HepG2 (cell line): ENCODE results near the gene SERPINI1. TPM values are rescaled to one million over a fixed set of nuclear protein-coding genes. Genes with fewer than 3 reads are reported as not detected.
A peak's percentile ranks its signal among the peaks of the same experiment; 100 is the strongest.

Experiments
- AHR ChIP-seq: IDR thresholded peaks from 2 replicates; pipeline ENCODE4 v1.6.1; 2018; ENCODE audit warnings: missing genetic modification reagents, missing compliant biosample characterization
- CCDC6 ChIP-seq: sonication (generic); formaldehyde crosslinking; IDR thresholded peaks from 2 replicates; pipeline ENCODE4 v1.8.1; 2022; ENCODE audit warnings: mild to moderate bottlenecking, missing genetic modification reagents, moderate library complexity
- DR1 ChIP-seq: sonication (generic); formaldehyde crosslinking; IDR thresholded peaks from 2 replicates; pipeline ENCODE4 v1.8.0; 2021; ENCODE audit warnings: mild to moderate bottlenecking, missing genetic modification reagents, inconsistent platforms
- SKI ChIP-seq: fragments of 450-650 bp; IDR thresholded peaks from one replicate; pipeline ENCODE4 v1.6.1; 2018; ENCODE audit warnings: mild to moderate bottlenecking; ENCODE audit not compliant: partially characterized antibody
- SMARCE1 ChIP-seq: fragments of 450-650 bp; IDR thresholded peaks from 2 replicates; pipeline ENCODE4 v1.6.1; 2017; ENCODE audit warnings: borderline replicate concordance
- ZC3H4 ChIP-seq: sonication (generic); formaldehyde crosslinking; IDR thresholded peaks from 2 replicates; pipeline ENCODE4 v1.4.0; 2020; ENCODE audit warnings: missing genetic modification reagents, borderline replicate concordance
- ZKSCAN8 ChIP-seq: IDR thresholded peaks from 2 replicates; pipeline ENCODE4 v1.6.1; 2016; ENCODE audit warnings: borderline replicate concordance, missing genetic modification reagents, missing compliant biosample characterization
- ZNF101 ChIP-seq: sonication (generic); formaldehyde crosslinking; IDR thresholded peaks from 2 replicates; pipeline ENCODE4 v1.4.0; 2020; ENCODE audit warnings: mild to moderate bottlenecking, low read depth, missing genetic modification reagents, borderline replicate concordance
- ZNF431 ChIP-seq: sonication (generic); formaldehyde crosslinking; IDR thresholded peaks from 2 replicates; pipeline ENCODE4 v1.9.0; 2022; ENCODE audit warnings: missing genetic modification reagents, low read depth, mild to moderate bottlenecking, borderline replicate concordance
- ZNF44 ChIP-seq: sonication (generic); formaldehyde crosslinking; IDR thresholded peaks from 2 replicates; pipeline ENCODE4 v1.5.1; 2020; ENCODE audit warnings: mild to moderate bottlenecking, missing genetic modification reagents
- ZNF747 ChIP-seq: sonication (generic); formaldehyde crosslinking; IDR thresholded peaks from 2 replicates; pipeline ENCODE4 v1.8.1; 2023; ENCODE audit warnings: missing genetic modification reagents, mild to moderate bottlenecking, borderline replicate concordance
- ZNF841 ChIP-seq: sonication (generic); formaldehyde crosslinking; IDR thresholded peaks from 2 replicates; pipeline ENCODE4 v1.8.1; 2023; ENCODE audit warnings: missing genetic modification reagents, borderline replicate concordance
- polyA plus RNA-seq, 8 experiments: library from polyadenylated mRNA; depleted of rRNA in 3 of 8; stranded (reverse) in 7 of 8; unstranded in 1 of 8; fragments of >200 nt; fragmentation: Illumina TruSeq in 4 of 8; extraction: Trizol in 4 of 8; gene quantifications; 2 replicates each; pipeline versions ENCODE4 v1.2.1 to v1.2.3, GENCODE V29; 2011 to 2016; ENCODE audit warnings: low read depth in 4 of 8, missing spikeins in 1 of 8, mixed read lengths in 1 of 8; ENCODE audit not compliant: insufficient read depth in 1 of 8
- total RNA-seq, 5 experiments: library from RNA; depleted of rRNA; stranded (reverse); fragments of >200 nt; fragmentation: Illumina TruSeq; extraction: Trizol; gene quantifications; 2 replicates each; pipeline ENCODE4 v1.2.3, GENCODE V29; 2016; ENCODE audit warnings: low read depth in 1 of 5
- TF ChIP-seq, protein P1 (sequence below): IDR thresholded peaks from 2 replicates; pipeline ENCODE4 v1.6.1; 2016; ENCODE audit warnings: low read depth, borderline replicate concordance
- TF ChIP-seq, protein P2 (sequence below): sonication (generic); formaldehyde crosslinking; IDR thresholded peaks from 2 replicates; pipeline ENCODE4 v1.5.1; 2020; ENCODE audit warnings: mild to moderate bottlenecking, missing genetic modification reagents, moderate library complexity
- TF ChIP-seq, protein P3 (sequence below): sonication (generic); formaldehyde crosslinking; IDR thresholded peaks from 2 replicates; pipeline ENCODE4 v1.5.0; 2020; ENCODE audit warnings: mild to moderate bottlenecking, missing genetic modification reagents, borderline replicate concordance

SERPINI1 gene
- total and polyA plus RNA-seq, 2 of the 13 experiments (the other 11 are each of a cell fraction or from before 2014, with no cell fraction given), result 14.7 to 58.0 TPM

DNA sequence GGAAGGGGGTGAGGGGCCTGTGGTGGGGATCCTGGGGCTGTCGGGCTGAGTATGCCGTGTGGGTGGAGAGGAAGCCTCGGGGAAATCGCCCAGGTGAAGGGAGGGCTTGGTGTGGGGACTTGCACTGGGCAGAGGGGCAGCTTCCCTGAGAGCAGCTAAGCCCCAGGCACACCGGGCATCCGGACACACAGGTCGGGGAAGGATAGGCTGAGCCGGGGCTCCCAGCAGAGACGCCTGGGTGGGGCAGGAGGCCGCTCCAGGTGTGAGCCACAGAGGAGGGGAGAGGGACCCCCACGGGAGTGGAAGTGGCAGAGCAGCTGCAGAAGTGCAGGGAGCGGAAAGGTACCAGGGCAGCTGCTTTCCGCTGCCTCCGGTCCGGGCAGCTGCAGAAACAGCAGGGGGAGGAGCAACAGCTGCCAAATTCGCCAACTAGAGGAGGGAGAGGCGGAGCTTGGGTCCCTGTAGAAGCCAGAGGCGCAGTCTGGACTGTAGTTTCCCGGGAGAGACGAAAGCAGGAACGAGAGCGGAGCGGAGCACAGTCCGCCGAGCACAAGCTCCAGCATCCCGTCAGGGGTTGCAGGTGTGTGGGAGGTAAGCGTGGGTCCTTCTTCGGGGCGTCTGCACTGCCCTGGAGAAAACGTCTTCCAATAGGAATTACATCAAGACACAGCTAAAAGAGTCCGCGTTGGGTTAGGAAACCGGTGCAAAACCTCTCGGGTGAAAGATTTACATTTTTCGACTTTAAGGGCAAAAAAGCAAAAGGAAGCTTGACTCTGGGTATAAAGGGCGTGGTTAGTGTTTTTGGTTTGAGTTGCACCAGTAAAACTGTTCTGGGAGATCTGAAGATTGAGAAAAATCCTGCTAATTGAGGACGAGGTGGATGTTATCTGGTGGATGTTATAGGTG lies at the start of gene SERPINI1 (continued):
- no peak for TF ChIP-seq ZNF44
- TF ChIP-seq ZNF431 (CRISPR knock-in tag), result peak; percentile 60; the same call in 1 of the 2 replicates
- TF ChIP-seq, protein P1, sequence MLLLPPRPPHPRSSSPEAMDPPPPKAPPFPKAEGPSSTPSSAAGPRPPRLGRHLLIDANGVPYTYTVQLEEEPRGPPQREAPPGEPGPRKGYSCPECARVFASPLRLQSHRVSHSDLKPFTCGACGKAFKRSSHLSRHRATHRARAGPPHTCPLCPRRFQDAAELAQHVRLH (CRISPR knock-in tag), result 0 out of 2 replicates have a peak, but pooled peaks have one; percentile 19
- TF ChIP-seq, protein P2, sequence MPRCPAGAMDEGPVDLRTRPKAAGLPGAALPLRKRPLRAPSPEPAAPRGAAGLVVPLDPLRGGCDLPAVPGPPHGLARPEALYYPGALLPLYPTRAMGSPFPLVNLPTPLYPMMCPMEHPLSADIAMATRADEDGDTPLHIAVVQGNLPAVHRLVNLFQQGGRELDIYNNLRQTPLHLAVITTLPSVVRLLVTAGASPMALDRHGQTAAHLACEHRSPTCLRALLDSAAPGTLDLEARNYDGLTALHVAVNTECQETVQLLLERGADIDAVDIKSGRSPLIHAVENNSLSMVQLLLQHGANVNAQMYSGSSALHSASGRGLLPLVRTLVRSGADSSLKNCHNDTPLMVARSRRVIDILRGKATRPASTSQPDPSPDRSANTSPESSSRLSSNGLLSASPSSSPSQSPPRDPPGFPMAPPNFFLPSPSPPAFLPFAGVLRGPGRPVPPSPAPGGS, result 0 out of 2 replicates have a peak, but pooled peaks have one; percentile 48
- no peak for TF ChIP-seq SMARCE1
- TF ChIP-seq CCDC6 (CRISPR knock-in tag), result peak; percentile 87
- no peak for TF ChIP-seq ZC3H4 (CRISPR knock-in tag)
- TF ChIP-seq, protein P3, sequence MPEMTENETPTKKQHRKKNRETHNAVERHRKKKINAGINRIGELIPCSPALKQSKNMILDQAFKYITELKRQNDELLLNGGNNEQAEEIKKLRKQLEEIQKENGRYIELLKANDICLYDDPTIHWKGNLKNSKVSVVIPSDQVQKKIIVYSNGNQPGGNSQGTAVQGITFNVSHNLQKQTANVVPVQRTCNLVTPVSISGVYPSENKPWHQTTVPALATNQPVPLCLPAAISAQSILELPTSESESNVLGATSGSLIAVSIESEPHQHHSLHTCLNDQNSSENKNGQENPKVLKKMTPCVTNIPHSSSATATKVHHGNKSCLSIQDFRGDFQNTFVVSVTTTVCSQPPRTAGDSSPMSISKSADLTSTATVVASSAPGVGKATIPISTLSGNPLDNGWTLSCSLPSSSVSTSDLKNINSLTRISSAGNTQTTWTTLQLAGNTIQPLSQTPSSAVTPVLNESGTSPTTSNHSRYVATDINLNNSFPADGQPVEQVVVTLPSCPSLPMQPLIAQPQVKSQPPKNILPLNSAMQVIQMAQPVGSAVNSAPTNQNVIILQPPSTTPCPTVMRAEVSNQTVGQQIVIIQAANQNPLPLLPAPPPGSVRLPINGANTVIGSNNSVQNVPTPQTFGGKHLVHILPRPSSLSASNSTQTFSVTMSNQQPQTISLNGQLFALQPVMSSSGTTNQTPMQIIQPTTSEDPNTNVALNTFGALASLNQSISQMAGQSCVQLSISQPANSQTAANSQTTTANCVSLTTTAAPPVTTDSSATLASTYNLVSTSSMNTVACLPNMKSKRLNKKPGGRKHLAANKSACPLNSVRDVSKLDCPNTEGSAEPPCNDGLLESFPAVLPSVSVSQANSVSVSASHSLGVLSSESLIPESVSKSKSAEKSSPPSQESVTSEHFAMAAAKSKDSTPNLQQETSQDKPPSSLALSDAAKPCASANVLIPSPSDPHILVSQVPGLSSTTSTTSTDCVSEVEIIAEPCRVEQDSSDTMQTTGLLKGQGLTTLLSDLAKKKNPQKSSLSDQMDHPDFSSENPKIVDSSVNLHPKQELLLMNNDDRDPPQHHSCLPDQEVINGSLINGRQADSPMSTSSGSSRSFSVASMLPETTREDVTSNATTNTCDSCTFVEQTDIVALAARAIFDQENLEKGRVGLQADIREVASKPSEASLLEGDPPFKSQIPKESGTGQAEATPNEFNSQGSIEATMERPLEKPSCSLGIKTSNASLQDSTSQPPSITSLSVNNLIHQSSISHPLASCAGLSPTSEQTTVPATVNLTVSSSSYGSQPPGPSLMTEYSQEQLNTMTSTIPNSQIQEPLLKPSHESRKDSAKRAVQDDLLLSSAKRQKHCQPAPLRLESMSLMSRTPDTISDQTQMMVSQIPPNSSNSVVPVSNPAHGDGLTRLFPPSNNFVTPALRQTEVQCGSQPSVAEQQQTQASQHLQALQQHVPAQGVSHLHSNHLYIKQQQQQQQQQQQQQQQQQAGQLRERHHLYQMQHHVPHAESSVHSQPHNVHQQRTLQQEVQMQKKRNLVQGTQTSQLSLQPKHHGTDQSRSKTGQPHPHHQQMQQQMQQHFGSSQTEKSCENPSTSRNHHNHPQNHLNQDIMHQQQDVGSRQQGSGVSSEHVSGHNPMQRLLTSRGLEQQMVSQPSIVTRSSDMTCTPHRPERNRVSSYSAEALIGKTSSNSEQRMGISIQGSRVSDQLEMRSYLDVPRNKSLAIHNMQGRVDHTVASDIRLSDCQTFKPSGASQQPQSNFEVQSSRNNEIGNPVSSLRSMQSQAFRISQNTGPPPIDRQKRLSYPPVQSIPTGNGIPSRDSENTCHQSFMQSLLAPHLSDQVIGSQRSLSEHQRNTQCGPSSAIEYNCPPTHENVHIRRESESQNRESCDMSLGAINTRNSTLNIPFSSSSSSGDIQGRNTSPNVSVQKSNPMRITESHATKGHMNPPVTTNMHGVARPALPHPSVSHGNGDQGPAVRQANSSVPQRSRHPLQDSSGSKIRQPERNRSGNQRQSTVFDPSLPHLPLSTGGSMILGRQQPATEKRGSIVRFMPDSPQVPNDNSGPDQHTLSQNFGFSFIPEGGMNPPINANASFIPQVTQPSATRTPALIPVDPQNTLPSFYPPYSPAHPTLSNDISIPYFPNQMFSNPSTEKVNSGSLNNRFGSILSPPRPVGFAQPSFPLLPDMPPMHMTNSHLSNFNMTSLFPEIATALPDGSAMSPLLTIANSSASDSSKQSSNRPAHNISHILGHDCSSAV (CRISPR knock-in tag), result no peak
- TF ChIP-seq DR1 (CRISPR knock-in tag), result no peak; the same call in 1 of the 2 replicates
- no peak for TF ChIP-seq ZNF841 (CRISPR knock-in tag)
- no peak for TF ChIP-seq ZNF747 (CRISPR knock-in tag)
- no peak for TF ChIP-seq SKI
- 0 out of 2 replicates have a peak, but pooled peaks have one; percentile 67 for TF ChIP-seq AHR (CRISPR knock-in tag)
- no peak for TF ChIP-seq ZNF101 (CRISPR knock-in tag)
- no peak for TF ChIP-seq ZKSCAN8 (CRISPR knock-in tag)
